ENCODE results near the gene PDGFD.

The PDGFD gene

DNA sequence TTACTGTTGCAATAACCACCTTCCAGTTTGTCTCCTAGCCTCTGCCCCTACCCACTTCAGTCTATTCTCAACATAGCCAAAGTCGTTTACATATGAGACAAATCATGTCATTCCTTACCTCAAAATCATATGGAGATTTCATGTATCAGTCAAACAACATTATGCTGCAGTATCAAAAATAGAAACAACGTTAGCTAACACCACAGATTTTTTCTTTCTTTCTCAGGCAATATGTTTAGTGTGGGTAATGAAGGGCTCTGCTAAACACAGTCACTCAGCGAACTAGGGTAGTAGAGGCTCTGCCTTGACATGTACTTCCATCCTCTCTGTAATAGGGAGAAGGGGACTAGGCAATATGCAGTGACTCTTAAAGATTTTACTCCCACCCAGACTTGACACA is 268.8 kb downstream of the PDGFD start:
- H3K79me2 ChIP-seq (ENCODE audit: insufficient read depth, low read depth): no peaks in the 10 kb centered on the region
- H3K4me1 ChIP-seq (ENCODE audit: low read depth, poor library complexity, severe bottlenecking): peaks cover 12% of the 10 kb centered on the region
- no peak overlapping the region for H3K9ac ChIP-seq
- H3K4me2 ChIP-seq: no peak overlapping the region
- H3K27ac ChIP-seq: no peak overlapping the region
- no peaks in the 10 kb centered on the region for H3K27me3 ChIP-seq (ENCODE audit: insufficient read depth, low read depth)
- no peak overlapping the region for H3K4me3 ChIP-seq (IDR thresholded peaks at IDR 0.05; ENCODE audit: insufficient read depth, low read depth, low read length)
- H2AFZ ChIP-seq (ENCODE audit: low read depth): no peak overlapping the region
- TF ChIP-seq, protein P1, sequence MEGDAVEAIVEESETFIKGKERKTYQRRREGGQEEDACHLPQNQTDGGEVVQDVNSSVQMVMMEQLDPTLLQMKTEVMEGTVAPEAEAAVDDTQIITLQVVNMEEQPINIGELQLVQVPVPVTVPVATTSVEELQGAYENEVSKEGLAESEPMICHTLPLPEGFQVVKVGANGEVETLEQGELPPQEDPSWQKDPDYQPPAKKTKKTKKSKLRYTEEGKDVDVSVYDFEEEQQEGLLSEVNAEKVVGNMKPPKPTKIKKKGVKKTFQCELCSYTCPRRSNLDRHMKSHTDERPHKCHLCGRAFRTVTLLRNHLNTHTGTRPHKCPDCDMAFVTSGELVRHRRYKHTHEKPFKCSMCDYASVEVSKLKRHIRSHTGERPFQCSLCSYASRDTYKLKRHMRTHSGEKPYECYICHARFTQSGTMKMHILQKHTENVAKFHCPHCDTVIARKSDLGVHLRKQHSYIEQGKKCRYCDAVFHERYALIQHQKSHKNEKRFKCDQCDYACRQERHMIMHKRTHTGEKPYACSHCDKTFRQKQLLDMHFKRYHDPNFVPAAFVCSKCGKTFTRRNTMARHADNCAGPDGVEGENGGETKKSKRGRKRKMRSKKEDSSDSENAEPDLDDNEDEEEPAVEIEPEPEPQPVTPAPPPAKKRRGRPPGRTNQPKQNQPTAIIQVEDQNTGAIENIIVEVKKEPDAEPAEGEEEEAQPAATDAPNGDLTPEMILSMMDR (conservative IDR thresholded peaks at IDR 0.05; ENCODE audit: low read depth, low read length): no peak
- no peaks in the 10 kb centered on the region for H4K20me1 ChIP-seq (ENCODE audit: insufficient read depth)
- no peaks in the 10 kb centered on the region for H3K36me3 ChIP-seq (ENCODE audit: insufficient read depth)

DNA sequence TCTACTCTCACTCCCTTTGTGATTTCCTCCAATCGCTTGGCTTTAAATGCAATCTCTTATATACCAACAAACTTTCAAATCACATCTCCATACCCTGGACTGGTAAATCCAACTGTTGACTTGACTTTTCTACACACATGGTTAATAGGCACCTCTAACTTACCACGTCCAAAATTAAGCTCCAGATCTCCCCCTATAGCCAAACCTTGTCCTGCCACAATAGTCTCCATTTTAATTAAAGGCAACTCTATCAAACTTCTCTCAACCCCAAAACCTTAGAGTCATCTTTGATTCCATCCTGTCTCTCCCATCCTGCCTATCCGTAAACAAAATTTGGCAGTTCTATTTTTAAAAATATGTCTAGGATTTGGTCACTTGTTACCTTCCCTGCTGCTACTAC is 269.3 kb downstream of the PDGFD start:
- H4K20me1 ChIP-seq (ENCODE audit: insufficient read depth): no peaks in the 10 kb centered on the region
- no peak overlapping the region for H3K9ac ChIP-seq
- H3K36me3 ChIP-seq (ENCODE audit: insufficient read depth): no peaks in the 10 kb centered on the region
- TF ChIP-seq, protein P1 (conservative IDR thresholded peaks at IDR 0.05; ENCODE audit: low read depth, low read length): no peak
- no peak overlapping the region for H3K4me2 ChIP-seq
- H3K27me3 ChIP-seq (ENCODE audit: insufficient read depth, low read depth): no peaks in the 10 kb centered on the region
- peaks cover 12% of the 10 kb centered on the region for H3K4me1 ChIP-seq (ENCODE audit: low read depth, poor library complexity, severe bottlenecking)
- H2AFZ ChIP-seq (ENCODE audit: low read depth): no peak overlapping the region
- no peaks in the 10 kb centered on the region for H3K79me2 ChIP-seq (ENCODE audit: insufficient read depth, low read depth)
- H3K27ac ChIP-seq: no peak overlapping the region
- H3K4me3 ChIP-seq (IDR thresholded peaks at IDR 0.05; ENCODE audit: insufficient read depth, low read depth, low read length): no peak overlapping the region

DNA sequence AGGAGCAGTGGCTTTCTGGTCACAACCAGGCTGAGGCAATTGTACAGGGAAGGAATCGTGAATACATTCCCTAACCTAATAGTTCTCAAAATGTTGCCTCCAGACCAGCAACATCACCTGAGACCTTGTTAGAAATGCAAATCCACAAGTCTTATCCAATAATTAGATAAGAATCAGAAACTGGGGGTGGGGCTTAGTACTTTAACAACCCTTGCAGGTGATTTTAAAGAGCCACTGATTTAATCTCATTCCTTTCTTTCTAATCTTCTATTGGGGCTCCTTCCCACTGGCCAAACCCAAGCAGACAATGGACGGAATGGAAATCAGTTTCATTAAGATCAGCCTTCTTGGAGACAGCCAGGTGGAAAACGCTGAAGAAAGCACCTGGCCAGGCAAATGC is 269.9 kb downstream of the PDGFD start:
- no peak overlapping the region for H3K4me3 ChIP-seq (IDR thresholded peaks at IDR 0.05; ENCODE audit: insufficient read depth, low read depth, low read length)
- H3K9ac ChIP-seq: no peak overlapping the region
- no peak overlapping the region for H3K27ac ChIP-seq

DNA sequence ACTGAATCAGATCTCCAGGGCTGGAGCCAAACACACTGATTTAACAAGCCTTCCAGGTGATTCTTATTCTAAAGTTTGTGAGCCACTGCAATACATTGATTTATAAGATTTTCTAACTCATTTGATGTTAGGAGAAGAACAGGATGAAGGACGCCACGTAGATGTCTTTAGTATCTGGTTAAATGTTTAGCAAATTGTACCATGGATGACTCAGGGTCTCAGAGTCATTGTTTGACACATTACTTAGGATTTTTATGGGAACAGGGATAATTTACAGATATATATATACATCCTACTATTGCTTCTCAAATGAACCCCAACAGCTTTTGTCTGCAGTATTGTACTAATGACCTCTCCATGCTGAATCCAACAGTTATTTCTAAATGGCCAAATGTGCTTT is 270.6 kb downstream of the PDGFD start:
- Histone ChIP-seq H2AFZ (ENCODE audit: low read depth) (no peak overlapping the region), H3K79me2 (ENCODE audit: insufficient read depth, low read depth) (no peaks in the 10 kb centered on the region), H3K9ac (no peak overlapping the region), H3K4me3 (IDR thresholded peaks at IDR 0.05; ENCODE audit: insufficient read depth, low read depth, low read length) (no peak overlapping the region), H3K27me3 (ENCODE audit: insufficient read depth, low read depth) (no peaks in the 10 kb centered on the region), H3K4me1 (ENCODE audit: low read depth, poor library complexity, severe bottlenecking) (peaks cover 10% of the 10 kb centered on the region), H4K20me1 (ENCODE audit: insufficient read depth) (no peaks in the 10 kb centered on the region), H3K36me3 (ENCODE audit: insufficient read depth) (no peaks in the 10 kb centered on the region), H3K27ac (no peak overlapping the region), H3K4me2 (no peak overlapping the region)
- TF ChIP-seq, protein P1 (conservative IDR thresholded peaks at IDR 0.05; ENCODE audit: low read depth, low read length): no peak

More for the DNA sequence above, 269.9 kb downstream of the PDGFD start:
- no peaks in the 10 kb centered on the region for H3K36me3 ChIP-seq (ENCODE audit: insufficient read depth)
- TF ChIP-seq, protein P1 (conservative IDR thresholded peaks at IDR 0.05; ENCODE audit: low read depth, low read length): no peak
- peaks cover 12% of the 10 kb centered on the region for H3K4me1 ChIP-seq (ENCODE audit: low read depth, poor library complexity, severe bottlenecking)
- no peaks in the 10 kb centered on the region for H3K79me2 ChIP-seq (ENCODE audit: insufficient read depth, low read depth)
- no peaks in the 10 kb centered on the region for H4K20me1 ChIP-seq (ENCODE audit: insufficient read depth)
- H3K4me2 ChIP-seq: no peak overlapping the region
- H3K27me3 ChIP-seq (ENCODE audit: insufficient read depth, low read depth): no peaks in the 10 kb centered on the region
- H2AFZ ChIP-seq (ENCODE audit: low read depth): no peak overlapping the region
